Head of caudate nucleus (tissue), 42 donors: ENCODE results near the gene ADAMTS5.

Experiments
- DNase-seq, 42 donors: peaks; one replicate each; pipeline versions ENCODE4 v3.0.0 to v3.0.0-alpha.2; 2020 to 2021; ENCODE audit warnings: mixed read lengths in 7 of 42
- intact Hi-C: fragments of 100-400 bp; cut with DNase I; formaldehyde crosslinking; loops from one replicate; pipeline ENCODE4 v1.15.0; 2022

ADAMTS5 gene

GRCh38 chr21:26952374-26953066 lies 14.4 kb downstream of the ADAMTS5 start:
- no peak for DNase-seq
- intact Hi-C loops, result no loop called here

- DNase-seq, result no peak
- intact Hi-C loops, result no loop called here
Measured at GRCh38 chr21:26949830-26950229, 17.1 kb downstream of the ADAMTS5 start.

GRCh38 chr21:26948194-26948593 lies 18.7 kb downstream of the ADAMTS5 start:
- intact Hi-C loops, result no loop called here

DNA sequence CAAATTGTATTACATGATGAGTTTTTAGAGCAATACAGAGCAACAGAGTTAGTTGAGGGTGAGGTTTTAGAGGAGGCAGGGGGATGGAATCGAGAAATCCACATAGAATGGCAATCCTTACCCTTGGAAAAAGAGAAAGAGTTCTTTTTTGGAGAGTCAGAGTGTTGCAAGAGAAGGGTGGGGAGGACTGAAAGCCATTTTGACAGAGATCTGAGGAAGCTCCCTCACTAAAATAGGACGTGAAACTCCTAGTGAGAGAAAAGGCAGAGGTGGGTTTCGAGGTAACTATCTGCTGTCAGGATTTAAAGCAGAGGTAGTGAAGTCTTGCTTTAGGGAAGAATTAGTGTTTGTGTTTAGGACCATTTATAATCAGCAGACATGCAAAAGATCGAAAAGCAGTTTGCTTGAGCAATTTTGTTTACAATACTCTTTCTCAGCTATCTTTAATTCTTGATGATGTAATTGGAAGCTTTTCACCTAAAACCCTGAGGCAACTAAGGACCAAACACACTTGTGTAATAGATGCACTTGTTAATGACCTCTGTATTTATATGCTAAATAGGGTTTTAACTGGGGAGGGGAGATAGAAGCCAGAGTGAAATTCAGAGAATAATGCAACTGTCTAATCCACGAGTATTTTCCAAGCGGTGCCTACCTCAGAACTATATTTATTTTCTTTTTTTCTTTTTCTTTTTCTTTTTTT lies 20.0 kb downstream of the ADAMTS5 start:
- no peak for DNase-seq
- intact Hi-C loops, result no loop called here

More at GRCh38 chr21:26948194-26948593, 18.7 kb downstream of the ADAMTS5 start:
- DNase-seq, result no peak

- DNase-seq, result peak in 29 of 42 donors; percentile 17 to 76 (median 36)
- intact Hi-C loops, result no loop called here
Measured at GRCh38 chr21:26945916-26946675, 20.8 kb downstream of the ADAMTS5 start.

- intact Hi-C loops, result no loop called here
- DNase-seq, result no peak
Measured at GRCh38 chr21:26943921-26944320, 23.0 kb downstream of the ADAMTS5 start.

- no peak for DNase-seq
- intact Hi-C loops, result no loop called here
Measured at GRCh38 chr21:26941421-26941820, 25.5 kb downstream of the ADAMTS5 start.

GRCh38 chr21:26939601-26940111 lies 27.2 kb downstream of the ADAMTS5 start:
- DNase-seq, result no peak
- intact Hi-C loops, result no loop called here

GRCh38 chr21:26936641-26937040 lies 30.2 kb downstream of the ADAMTS5 start:
- intact Hi-C loops, result no loop called here
- DNase-seq, result no peak

- intact Hi-C loops, result no loop called here
- DNase-seq, result no peak
Measured at GRCh38 chr21:26935977-26936376, 30.9 kb downstream of the ADAMTS5 start.

DNA sequence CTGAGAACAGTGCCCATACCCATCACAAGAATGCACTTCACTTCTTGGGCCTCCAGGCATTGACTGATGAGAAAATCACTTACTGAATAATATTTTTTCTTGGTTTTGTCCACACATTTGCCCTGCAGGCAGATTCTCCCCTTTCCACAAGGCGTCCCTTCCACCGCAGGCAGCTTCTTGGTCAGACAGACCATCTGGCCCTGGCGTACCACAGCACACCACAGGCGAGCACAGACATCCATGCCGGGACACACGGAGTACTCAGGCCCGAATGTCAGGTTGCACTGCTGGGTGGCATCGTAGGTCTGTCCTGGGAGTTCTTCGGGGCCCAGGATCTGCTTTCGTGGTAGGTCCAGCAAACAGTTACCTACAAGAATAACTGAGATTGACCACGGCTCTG lies 32.5 kb downstream of the ADAMTS5 start:
- intact Hi-C loops, result no loop called here
- peak in 1 of 42 donors; percentile 29 for DNase-seq

GRCh38 chr21:26933448-26933847 lies 33.4 kb downstream of the ADAMTS5 start:
- no peak for DNase-seq
- intact Hi-C loops, result no loop called here

DNA sequence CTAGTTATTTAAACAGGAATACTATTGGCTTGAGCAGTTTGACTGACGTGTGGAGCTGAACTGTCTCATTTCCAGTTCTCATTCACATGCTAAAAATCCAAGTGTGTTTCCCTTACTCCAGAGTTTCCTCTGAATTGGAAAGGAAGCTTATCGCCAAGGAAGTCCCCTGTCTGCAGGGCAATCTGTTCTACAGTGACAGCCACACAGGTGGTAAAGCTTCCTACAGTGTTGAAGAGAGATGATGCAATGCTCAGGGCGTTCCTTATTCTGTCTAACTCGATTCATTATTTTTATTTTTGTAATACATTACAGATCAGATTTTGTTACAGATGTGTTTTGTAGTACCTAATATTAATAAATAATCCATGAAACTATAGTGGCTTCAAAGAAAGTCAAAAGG lies 41.3 kb downstream of the ADAMTS5 start:
- intact Hi-C loops, result no loop called here
- no peak for DNase-seq

DNA sequence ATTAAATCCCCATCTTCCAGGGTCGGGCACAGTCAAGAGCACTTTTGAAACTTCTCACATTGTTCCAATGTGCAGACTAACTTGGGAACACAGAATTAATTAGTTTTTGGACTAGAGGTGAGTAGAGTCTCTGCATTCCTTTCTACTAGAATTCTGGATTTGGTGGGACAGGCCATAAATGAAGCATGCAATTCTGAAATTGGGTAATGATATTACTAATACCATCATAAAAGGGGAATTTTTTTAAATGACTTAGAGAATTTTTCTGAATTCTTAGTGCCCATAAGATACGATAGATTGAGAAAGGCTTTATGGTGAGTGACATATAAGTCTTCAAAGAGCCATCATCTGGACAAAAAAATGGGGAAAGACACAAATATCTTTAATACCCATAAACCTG lies 41.8 kb downstream of the ADAMTS5 start:
- no peak for DNase-seq
- intact Hi-C loops, result no loop called here

- no peak for DNase-seq
- intact Hi-C loops, result no loop called here
Measured at GRCh38 chr21:26923986-26924385, 42.9 kb downstream of the ADAMTS5 start.

DNA sequence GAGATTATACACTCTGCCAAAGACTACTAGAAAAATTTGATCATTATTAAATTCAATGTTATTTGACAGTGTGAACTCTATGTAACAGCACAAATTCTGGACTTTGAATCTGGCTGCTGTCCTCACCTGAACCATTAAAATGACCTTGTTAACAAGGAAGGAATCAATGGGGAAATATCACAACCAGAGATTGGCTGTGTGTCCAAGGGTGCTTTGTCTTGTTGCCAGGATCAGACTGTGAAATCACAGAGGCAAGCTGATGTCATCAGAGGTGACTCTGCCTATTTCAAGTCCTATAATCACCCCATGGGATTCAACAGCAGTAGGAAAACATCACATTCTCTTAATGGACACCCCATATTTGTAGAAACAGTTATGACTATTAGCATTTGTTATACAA lies 46.8 kb downstream of the ADAMTS5 start:
- no peak for DNase-seq
- intact Hi-C loops, result no loop called here

- intact Hi-C loops, result no loop called here
- no peak for DNase-seq
Measured at GRCh38 chr21:26918323-26919079, 48.4 kb downstream of the ADAMTS5 start.

DNA sequence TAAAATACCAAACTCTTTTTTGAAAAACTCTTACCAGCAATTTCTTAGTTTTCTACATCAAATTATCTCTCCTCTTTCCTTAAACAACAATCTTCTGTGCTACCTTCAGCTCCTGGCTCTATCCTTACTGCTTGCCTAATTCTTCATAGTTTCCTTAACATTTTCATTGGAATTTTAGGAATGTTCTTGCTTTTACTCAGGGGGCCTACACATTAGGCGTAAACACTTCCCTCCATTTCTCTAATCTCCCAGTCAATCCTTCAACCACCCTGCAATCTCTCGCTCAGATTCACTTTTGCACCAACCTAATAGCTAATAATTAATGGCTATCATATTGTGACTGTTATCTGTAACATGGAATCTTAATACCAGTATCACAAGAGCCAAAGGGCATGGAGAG lies 50.1 kb downstream of the ADAMTS5 start:
- DNase-seq, result no peak
- intact Hi-C loops, result no loop called here

DNA sequence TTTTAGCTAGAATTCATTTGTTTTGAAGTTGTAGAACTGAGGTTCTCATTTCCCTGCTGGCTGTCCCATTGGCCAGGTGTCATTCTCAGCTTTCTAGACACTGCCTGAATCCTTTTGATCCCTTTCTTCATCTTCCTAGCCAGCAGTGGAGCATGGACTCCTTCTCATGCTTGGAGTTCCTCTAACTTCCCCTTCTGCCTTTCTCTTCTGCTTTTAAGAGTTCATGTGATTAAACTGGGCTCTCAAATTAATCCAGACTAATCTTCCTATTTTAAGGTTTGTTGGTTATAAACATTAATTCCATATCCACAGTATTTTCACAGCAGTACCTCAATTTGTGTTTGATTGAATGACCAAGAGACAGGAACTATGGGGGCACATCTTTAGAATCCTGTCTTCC lies 52.3 kb downstream of the ADAMTS5 start:
- no peak for DNase-seq
- intact Hi-C loops, result no loop called here
